ENCODE data around the gene G6PC1. TPM values are rescaled to one million over a fixed set of nuclear protein-coding genes. Genes with fewer than 3 reads are reported as not detected.
"Not testable (repeated sequence)": the region's sequence is repeated elsewhere in the genome, so short reads cannot be mapped to it uniquely, and the experiment has no call there.

G6PC1 gene
- total and polyA plus RNA-seq, 2 donors = 0.15 TPM; not detected in 1

GRCh38 chr17:42866631-42867575 lies 33.7 kb upstream of the G6PC1 start:
- Histone ChIP-seq H3K4me3 (ENCODE audit: low read depth, low read length) (no peak overlapping the region), H3K27ac (ENCODE audit: low read depth) (no peak overlapping the region), H3K36me3 (ENCODE audit: insufficient read depth) (no peaks in the 10 kb centered on the region), H3K4me1 (ENCODE audit: insufficient read depth) (no peaks in the 10 kb centered on the region)
- no peak for DNase-seq (ENCODE audit: extremely low spot score)
- WGBS = 78% methylated on average over 12 of the region's 12 CpGs

GRCh38 chr17:42867694-42868261 lies 32.8 kb upstream of the G6PC1 start:
- not testable (repeated sequence) for H3K36me3 ChIP-seq (ENCODE audit: insufficient read depth); H3K4me3 ChIP-seq (ENCODE audit: low read depth, low read length); H3K4me1 ChIP-seq (ENCODE audit: insufficient read depth); H3K27ac ChIP-seq (ENCODE audit: low read depth); DNase-seq (ENCODE audit: extremely low spot score)
- WGBS = 96% methylated on average over 21 of the region's 21 CpGs

- 98% methylated on average over 12 of the region's 12 CpGs for WGBS
- H3K4me3 ChIP-seq (ENCODE audit: low read depth, low read length) = no peak overlapping the region
- H3K4me1 ChIP-seq (ENCODE audit: insufficient read depth) = no peaks in the 10 kb centered on the region
- DNase-seq (ENCODE audit: extremely low spot score) = no peak
- no peak overlapping the region for H3K27ac ChIP-seq (ENCODE audit: low read depth)
- H3K36me3 ChIP-seq (ENCODE audit: insufficient read depth) = no peaks in the 10 kb centered on the region
These were observed 32.3 kb upstream of the G6PC1 start for GRCh38 chr17:42868338-42868737.

DNA sequence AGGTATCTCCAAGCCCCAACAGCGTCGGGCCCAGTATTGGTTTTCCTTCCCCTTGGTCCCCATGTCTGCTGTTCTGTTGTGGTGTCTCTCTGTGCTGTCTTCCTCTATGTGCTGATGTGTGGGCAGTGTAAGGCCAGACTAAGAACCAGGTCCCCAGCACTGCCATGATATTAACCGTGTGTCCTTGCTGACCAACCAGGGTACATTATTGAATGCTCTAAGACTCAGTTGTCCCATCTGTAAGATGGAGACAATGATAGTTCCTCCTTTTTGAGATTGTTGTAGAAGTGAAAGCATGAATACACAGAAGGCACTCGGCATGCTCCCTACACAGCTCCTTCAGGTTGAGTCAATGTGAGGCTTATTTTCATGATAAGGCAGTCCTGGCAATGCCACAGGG lies 29.0 kb upstream of the G6PC1 start:
- H3K27ac ChIP-seq (ENCODE audit: low read depth) = no peak overlapping the region
- no peak for DNase-seq (ENCODE audit: extremely low spot score)
- 95% methylated on average over 4 of the region's 4 CpGs for WGBS
- no peaks in the 10 kb centered on the region for H3K36me3 ChIP-seq (ENCODE audit: insufficient read depth)
- H3K4me3 ChIP-seq (ENCODE audit: low read depth, low read length) = no peak overlapping the region
- no peaks in the 10 kb centered on the region for H3K4me1 ChIP-seq (ENCODE audit: insufficient read depth)

- Histone ChIP-seq H3K4me3 (ENCODE audit: low read depth, low read length) (no peak overlapping the region), H3K36me3 (ENCODE audit: insufficient read depth) (no peaks in the 10 kb centered on the region), H3K27ac (ENCODE audit: low read depth) (no peak overlapping the region), H3K4me1 (ENCODE audit: insufficient read depth) (no peaks in the 10 kb centered on the region)
- no peak for DNase-seq (ENCODE audit: extremely low spot score)
- 96% methylated on average over 13 of the region's 13 CpGs for WGBS
These were observed 28.2 kb upstream of the G6PC1 start for GRCh38 chr17:42872251-42872965.

GRCh38 chr17:42873315-42873714 lies 27.3 kb upstream of the G6PC1 start:
- DNase-seq (ENCODE audit: extremely low spot score) = no peak
- 82% methylated on average over 6 of the region's 6 CpGs for WGBS
- no peak overlapping the region for H3K27ac ChIP-seq (ENCODE audit: low read depth)
- H3K36me3 ChIP-seq (ENCODE audit: insufficient read depth) = no peaks in the 10 kb centered on the region
- H3K4me1 ChIP-seq (ENCODE audit: insufficient read depth) = no peaks in the 10 kb centered on the region
- H3K4me3 ChIP-seq (ENCODE audit: low read depth, low read length) = no peak overlapping the region

DNA sequence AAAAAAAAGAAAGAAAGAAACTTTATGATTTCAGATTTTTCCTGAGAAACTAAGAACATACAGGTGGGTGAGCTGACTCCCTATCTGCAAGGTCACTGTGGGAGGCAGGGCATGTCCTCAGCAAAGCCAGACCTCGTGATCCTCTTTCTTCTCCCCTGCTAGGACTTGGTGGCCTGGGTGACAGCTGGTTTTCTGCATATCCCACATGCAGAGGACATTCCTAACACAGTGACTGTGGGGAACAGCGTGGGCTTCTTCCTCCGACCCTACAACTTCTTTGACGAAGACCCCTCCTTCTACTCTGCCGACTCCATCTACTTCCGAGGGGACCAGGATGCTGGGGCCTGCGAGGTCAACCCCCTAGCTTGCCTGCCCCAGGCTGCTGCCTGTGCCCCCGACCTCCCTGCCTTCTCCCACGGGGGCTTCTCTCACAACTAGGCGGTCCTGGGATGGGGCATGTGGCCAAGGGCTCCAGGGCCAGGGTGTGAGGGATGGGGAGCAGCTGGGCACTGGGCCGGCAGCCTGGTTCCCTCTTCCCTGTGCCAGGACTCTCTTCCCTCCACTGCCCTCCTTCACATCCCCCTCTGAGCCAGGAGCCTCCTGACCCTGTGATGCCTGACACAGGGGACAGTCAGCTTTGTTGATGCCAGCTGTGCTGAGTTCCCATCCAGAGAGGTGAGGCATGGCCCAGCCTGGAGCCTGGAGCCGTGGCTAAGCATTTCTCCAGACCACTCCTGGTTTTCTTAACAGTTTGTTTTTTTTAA lies 26.5 kb upstream of the G6PC1 start:
- not testable (repeated sequence) for H3K4me1 ChIP-seq (ENCODE audit: insufficient read depth); H3K36me3 ChIP-seq (ENCODE audit: insufficient read depth); H3K27ac ChIP-seq (ENCODE audit: low read depth); DNase-seq (ENCODE audit: extremely low spot score); H3K4me3 ChIP-seq (ENCODE audit: low read depth, low read length)
- 73% methylated on average over 8 of the region's 12 CpGs for WGBS

GRCh38 chr17:42877037-42877436 lies 23.6 kb upstream of the G6PC1 start:
- Histone ChIP-seq H3K4me3 (ENCODE audit: low read depth, low read length) (no peak overlapping the region), H3K27ac (ENCODE audit: low read depth) (no peak overlapping the region), H3K36me3 (ENCODE audit: insufficient read depth) (no peaks in the 10 kb centered on the region), H3K4me1 (ENCODE audit: insufficient read depth) (no peaks in the 10 kb centered on the region)
- WGBS = 95% methylated on average over 10 of the region's 10 CpGs
- DNase-seq (ENCODE audit: extremely low spot score) = no peak

GRCh38 chr17:42878123-42878880 lies 22.3 kb upstream of the G6PC1 start:
- no peak for DNase-seq (ENCODE audit: extremely low spot score)
- no peak overlapping the region for H3K27ac ChIP-seq (ENCODE audit: low read depth)
- no peaks in the 10 kb centered on the region for H3K4me1 ChIP-seq (ENCODE audit: insufficient read depth)
- H3K36me3 ChIP-seq (ENCODE audit: insufficient read depth) = no peaks in the 10 kb centered on the region
- 57% methylated on average over 13 of the region's 13 CpGs for WGBS
- no peak overlapping the region for H3K4me3 ChIP-seq (ENCODE audit: low read depth, low read length)

- Histone ChIP-seq H3K27ac (ENCODE audit: low read depth) (no peak overlapping the region), H3K36me3 (ENCODE audit: insufficient read depth) (no peaks in the 10 kb centered on the region), H3K4me1 (ENCODE audit: insufficient read depth) (no peaks in the 10 kb centered on the region), H3K4me3 (ENCODE audit: low read depth, low read length) (no peak overlapping the region)
- WGBS = 90% methylated on average over 8 of the region's 8 CpGs
- DNase-seq (ENCODE audit: extremely low spot score) = no peak
These were observed 21.5 kb upstream of the G6PC1 start for GRCh38 chr17:42878924-42879595.

- no peak for DNase-seq (ENCODE audit: extremely low spot score)
- Histone ChIP-seq H3K4me1 (ENCODE audit: insufficient read depth) (no peaks in the 10 kb centered on the region), H3K4me3 (ENCODE audit: low read depth, low read length) (no peak overlapping the region), H3K36me3 (ENCODE audit: insufficient read depth) (no peaks in the 10 kb centered on the region), H3K27ac (ENCODE audit: low read depth) (no peak overlapping the region)
- 61% methylated on average over 6 of the region's 6 CpGs for WGBS
These were observed 21.0 kb upstream of the G6PC1 start for GRCh38 chr17:42879596-42879985.

GRCh38 chr17:42880776-42881310 lies 19.8 kb upstream of the G6PC1 start:
- H3K36me3 ChIP-seq (ENCODE audit: insufficient read depth) = no peaks in the 10 kb centered on the region
- H3K4me1 ChIP-seq (ENCODE audit: insufficient read depth) = no peaks in the 10 kb centered on the region
- 77% methylated on average over 5 of the region's 5 CpGs for WGBS
- H3K27ac ChIP-seq (ENCODE audit: low read depth) = no peak overlapping the region
- no peak for DNase-seq (ENCODE audit: extremely low spot score)
- no peak overlapping the region for H3K4me3 ChIP-seq (ENCODE audit: low read depth, low read length)
